ENCODE data around the gene ZNF154.
A peak's percentile ranks its signal among the peaks of the same experiment; 100 is the strongest.

ZNF154 gene

DNA sequence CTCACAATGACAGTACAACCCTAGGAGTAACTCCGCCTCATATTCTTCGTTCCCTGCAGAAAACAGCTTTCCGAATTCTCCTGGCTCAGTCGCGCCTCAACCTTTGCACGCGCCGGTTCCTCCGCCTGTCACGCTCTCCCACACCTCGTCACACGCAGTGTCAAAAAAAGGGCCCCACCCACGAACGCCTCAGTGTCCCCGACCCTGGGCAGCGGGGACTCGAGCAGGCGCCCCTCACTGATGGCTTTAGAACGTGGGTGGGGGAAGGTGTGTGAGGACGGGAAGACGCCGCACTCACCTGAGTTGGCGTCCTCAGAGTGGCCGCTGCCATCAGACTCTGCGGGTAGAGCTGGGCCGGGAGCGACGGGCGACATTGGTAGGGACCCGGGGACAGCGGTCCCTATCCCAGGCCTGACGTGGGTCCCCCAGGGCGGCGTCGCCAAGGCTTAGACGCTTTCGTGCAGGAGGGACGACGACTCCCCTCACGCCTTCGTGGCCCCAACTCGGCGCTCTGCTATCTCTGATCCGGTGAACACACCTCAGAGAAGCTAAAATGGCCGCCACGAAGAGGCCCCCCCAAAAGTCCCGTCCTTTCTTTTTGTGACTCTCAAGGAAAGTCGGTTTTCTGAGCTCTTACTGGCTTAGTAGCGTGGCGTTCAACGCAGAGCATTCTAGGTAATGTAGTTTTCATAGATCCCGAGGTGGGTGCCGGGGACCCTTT, at the start of gene ZNF154:
TSS of gene ZNF154 (minus strand) at position 564 of the 721 bp plus-strand sequence. CDS start at position 331, 233 bp downstream.
- TF ChIP-seq, protein P1, sequence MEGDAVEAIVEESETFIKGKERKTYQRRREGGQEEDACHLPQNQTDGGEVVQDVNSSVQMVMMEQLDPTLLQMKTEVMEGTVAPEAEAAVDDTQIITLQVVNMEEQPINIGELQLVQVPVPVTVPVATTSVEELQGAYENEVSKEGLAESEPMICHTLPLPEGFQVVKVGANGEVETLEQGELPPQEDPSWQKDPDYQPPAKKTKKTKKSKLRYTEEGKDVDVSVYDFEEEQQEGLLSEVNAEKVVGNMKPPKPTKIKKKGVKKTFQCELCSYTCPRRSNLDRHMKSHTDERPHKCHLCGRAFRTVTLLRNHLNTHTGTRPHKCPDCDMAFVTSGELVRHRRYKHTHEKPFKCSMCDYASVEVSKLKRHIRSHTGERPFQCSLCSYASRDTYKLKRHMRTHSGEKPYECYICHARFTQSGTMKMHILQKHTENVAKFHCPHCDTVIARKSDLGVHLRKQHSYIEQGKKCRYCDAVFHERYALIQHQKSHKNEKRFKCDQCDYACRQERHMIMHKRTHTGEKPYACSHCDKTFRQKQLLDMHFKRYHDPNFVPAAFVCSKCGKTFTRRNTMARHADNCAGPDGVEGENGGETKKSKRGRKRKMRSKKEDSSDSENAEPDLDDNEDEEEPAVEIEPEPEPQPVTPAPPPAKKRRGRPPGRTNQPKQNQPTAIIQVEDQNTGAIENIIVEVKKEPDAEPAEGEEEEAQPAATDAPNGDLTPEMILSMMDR (IDR thresholded peaks at IDR 0.05; ENCODE audit: control insufficient read depth, insufficient read depth, low read depth, low read length, missing control alignments): no peak
- no peak for DNase-seq (ENCODE audit: low read depth)
- peak within 1 kb of the TSS; percentile 64 for H3K4me3 ChIP-seq (ENCODE audit: control insufficient read depth, low read depth, low read length)

DNA sequence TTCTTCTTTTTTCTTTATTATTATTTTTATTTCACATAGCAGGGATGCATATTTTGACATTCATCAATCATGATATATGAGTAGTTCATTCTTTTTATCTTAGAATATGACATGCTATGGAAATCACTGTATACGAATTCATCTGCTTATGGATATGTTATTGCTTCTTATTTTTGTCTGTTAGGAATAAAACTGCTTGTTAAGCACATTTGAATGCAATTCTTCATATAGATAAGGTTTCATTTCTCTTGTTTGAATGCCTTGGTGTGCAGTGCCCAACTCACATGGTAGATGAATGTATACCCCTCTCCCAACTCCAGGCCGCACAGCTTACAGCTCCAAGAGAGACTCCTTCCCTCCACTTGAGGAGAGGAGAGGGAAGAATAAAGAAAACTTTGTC, 48.9 kb upstream of the ZNF154 start:
- no peak for DNase-seq (ENCODE audit: low read depth)
- H3K4me3 ChIP-seq (ENCODE audit: control insufficient read depth, low read depth, low read length): no peak overlapping the region
- TF ChIP-seq, protein P1 (IDR thresholded peaks at IDR 0.05; ENCODE audit: control insufficient read depth, insufficient read depth, low read depth, low read length, missing control alignments): no peak

GRCh38 chr19:57755031-57755430, 46.0 kb upstream of the ZNF154 start:
- no peak for DNase-seq (ENCODE audit: low read depth)
- TF ChIP-seq, protein P1 (IDR thresholded peaks at IDR 0.05; ENCODE audit: control insufficient read depth, insufficient read depth, low read depth, low read length, missing control alignments): no peak
- H3K4me3 ChIP-seq (ENCODE audit: control insufficient read depth, low read depth, low read length): no peak overlapping the region

DNA sequence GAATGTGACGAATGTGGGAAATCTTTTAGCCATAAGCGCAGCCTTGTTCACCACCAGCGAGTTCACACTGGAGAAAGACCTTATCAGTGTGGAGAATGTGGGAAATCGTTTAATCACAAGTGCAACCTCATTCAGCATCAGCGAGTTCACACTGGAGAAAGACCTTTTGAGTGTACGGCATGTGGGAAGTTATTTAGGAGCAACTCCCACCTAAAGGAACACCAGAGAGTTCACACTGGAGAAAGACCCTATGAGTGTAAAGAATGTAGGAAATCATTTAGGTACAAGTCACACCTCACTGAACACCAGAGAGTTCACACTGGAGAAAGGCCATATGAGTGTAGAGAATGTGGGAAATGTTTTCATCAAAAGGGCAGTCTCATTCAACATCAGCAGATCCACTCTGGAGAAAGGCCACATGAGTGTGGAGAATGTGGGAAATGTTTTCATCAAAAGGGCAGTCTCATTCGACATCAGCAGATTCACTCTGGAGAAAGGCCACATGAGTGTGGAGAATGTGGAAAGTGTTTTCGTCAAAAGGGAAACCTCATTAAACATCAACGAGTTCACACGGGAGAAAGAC, 45.2 kb upstream of the ZNF154 start:
- TF ChIP-seq, protein P1 (IDR thresholded peaks at IDR 0.05; ENCODE audit: control insufficient read depth, insufficient read depth, low read depth, low read length, missing control alignments): no peak
- H3K4me3 ChIP-seq (ENCODE audit: control insufficient read depth, low read depth, low read length): no peak overlapping the region
- DNase-seq (ENCODE audit: low read depth): no peak

DNA sequence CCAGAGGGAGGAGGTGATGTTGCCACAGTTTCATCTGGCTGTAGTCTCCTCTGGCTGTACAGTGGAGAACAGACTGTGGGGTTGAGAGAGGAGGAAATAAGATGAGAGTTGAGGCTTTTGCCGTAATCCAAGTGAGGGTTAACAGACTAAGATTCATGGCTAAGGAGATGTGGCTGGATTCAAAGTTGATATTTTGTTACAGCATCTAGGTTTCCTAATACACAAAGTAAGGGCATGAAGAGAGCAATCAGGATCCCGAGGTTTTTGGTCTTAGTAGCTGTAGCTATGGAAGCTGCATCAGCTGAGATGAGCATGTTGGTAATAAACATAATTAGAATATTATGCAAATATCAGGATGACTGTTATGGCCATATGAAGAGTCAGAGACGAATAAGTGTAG, 39.0 kb upstream of the ZNF154 start:
- TF ChIP-seq, protein P1 (IDR thresholded peaks at IDR 0.05; ENCODE audit: control insufficient read depth, insufficient read depth, low read depth, low read length, missing control alignments): no peak
- H3K4me3 ChIP-seq (ENCODE audit: control insufficient read depth, low read depth, low read length): peak overlapping the region; percentile 99
- no peak for DNase-seq (ENCODE audit: low read depth)

DNA sequence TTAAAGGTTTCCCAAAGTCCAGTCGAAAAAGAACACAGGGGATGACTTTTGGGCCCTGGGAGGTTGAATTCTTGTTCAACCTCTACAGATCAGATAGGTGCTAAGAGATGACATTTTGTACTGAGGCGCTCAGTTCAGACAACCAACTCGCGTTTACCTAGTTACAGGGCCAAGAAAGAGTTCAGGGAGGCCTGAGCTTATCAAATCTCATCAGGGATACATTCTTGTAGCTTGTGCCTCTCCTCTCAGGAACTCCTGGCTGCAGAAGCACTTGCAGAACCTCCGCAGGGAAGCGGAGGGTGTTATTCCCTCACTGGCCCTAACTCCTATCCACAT, 38.4 kb upstream of the ZNF154 start:
- peak overlapping the region; percentile 99 for H3K4me3 ChIP-seq (ENCODE audit: control insufficient read depth, low read depth, low read length)
- no peak for DNase-seq (ENCODE audit: low read depth)
- TF ChIP-seq, protein P1 (IDR thresholded peaks at IDR 0.05; ENCODE audit: control insufficient read depth, insufficient read depth, low read depth, low read length, missing control alignments): no peak
